ENCODE results near the gene TBC1D2.

Gene TBC1D2

GRCh38 chr9:98210435-98210834 is 45.0 kb downstream of the TBC1D2 start:
- DNase-seq: no peak

GRCh38 chr9:98209530-98209929 is 45.9 kb downstream of the TBC1D2 start:
- no peak for DNase-seq

GRCh38 chr9:98208635-98209034 is 46.8 kb downstream of the TBC1D2 start:
- no peak for DNase-seq

GRCh38 chr9:98207606-98208005 is 47.8 kb downstream of the TBC1D2 start:
- DNase-seq: no peak

- no peak for DNase-seq
Observed at GRCh38 chr9:98206754-98207153, 48.7 kb downstream of the TBC1D2 start.

- DNase-seq: no peak
Observed at GRCh38 chr9:98204692-98205091, 50.8 kb downstream of the TBC1D2 start.

GRCh38 chr9:98203153-98203552 is 52.3 kb downstream of the TBC1D2 start:
- no peak for DNase-seq

- DNase-seq: no peak
Observed at GRCh38 chr9:98202252-98202651, 53.2 kb downstream of the TBC1D2 start.

GRCh38 chr9:98201749-98202148 is 53.7 kb downstream of the TBC1D2 start:
- DNase-seq: no peak

GRCh38 chr9:98201102-98201501 is 54.3 kb downstream of the TBC1D2 start:
- no peak for DNase-seq

- no peak for DNase-seq
Observed at GRCh38 chr9:98199388-98200033, 55.9 kb downstream of the TBC1D2 start.

- no peak for DNase-seq
Observed at GRCh38 chr9:98195671-98196070, 59.8 kb downstream of the TBC1D2 start.

- no peak for DNase-seq
Observed at GRCh38 chr9:98193336-98193944, 62.0 kb downstream of the TBC1D2 start.

- peak; percentile 38 for DNase-seq
Observed at GRCh38 chr9:98192503-98193335, 62.7 kb downstream of the TBC1D2 start, which contains the start of gene CORO2A. TSS of gene CORO2A (minus strand) at chr9:98192637. CDS start at chr9:98157660, 34,977 bp downstream.

- DNase-seq: no peak
Observed at GRCh38 chr9:98191671-98192502, 63.6 kb downstream of the TBC1D2 start.

GRCh38 chr9:98191181-98191608 is 64.3 kb downstream of the TBC1D2 start:
- DNase-seq: no peak

- DNase-seq: no peak
Observed at GRCh38 chr9:98190757-98191105, 64.7 kb downstream of the TBC1D2 start.

GRCh38 chr9:98189412-98189811 is 66.0 kb downstream of the TBC1D2 start:
- no peak for DNase-seq

- no peak for DNase-seq
Observed at GRCh38 chr9:98187926-98188325, 67.5 kb downstream of the TBC1D2 start.

GRCh38 chr9:98186236-98186635 is 69.2 kb downstream of the TBC1D2 start:
- no peak for DNase-seq

GRCh38 chr9:98185611-98186171 is 69.8 kb downstream of the TBC1D2 start:
- peak; percentile 17 for DNase-seq

- no peak for DNase-seq
Observed at GRCh38 chr9:98185021-98185567, 70.4 kb downstream of the TBC1D2 start.
